Activated CD4-positive, alpha-beta T cell treated with anti-CD3 and anti-CD28 coated beads, Interleukin-2, amount 50 U/mL, for 4 hours (primary cell): ENCODE measurements around the gene TEK.
"Not testable (repeated sequence)": the region's sequence is repeated elsewhere in the genome, so short reads cannot be mapped to it uniquely, and the experiment has no call there.

Source experiments
- DNase-seq, 2 experiments: peaks; one replicate each; pipeline ENCODE4 v3.0.0-alpha.2; 2020

Gene TEK

GRCh38 chr9:27182421-27182820 is 73.4 kb downstream of the TEK start:
- DNase-seq = no peak

GRCh38 chr9:27183131-27183530 is 74.1 kb downstream of the TEK start:
- DNase-seq = no peak

DNA sequence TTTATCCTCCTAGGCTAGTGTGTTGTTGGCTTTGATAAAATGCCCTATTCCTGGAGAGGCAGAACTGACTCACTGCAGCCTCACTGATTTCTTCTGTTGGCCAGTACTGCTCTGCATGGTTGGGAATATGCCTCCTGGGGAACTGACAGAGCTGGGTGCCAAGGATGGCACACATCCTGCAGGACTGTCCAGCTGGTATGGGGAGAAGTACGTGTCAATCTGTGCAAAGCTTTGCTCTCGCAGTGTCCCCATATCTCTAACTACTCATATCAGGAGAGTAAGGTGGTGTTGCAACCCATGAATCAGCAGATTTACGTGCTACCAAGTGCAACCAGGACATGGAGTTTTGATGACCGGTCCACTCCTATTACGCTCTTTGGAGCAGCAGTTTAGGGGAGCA is 74.7 kb downstream of the TEK start:
- DNase-seq = no peak

DNA sequence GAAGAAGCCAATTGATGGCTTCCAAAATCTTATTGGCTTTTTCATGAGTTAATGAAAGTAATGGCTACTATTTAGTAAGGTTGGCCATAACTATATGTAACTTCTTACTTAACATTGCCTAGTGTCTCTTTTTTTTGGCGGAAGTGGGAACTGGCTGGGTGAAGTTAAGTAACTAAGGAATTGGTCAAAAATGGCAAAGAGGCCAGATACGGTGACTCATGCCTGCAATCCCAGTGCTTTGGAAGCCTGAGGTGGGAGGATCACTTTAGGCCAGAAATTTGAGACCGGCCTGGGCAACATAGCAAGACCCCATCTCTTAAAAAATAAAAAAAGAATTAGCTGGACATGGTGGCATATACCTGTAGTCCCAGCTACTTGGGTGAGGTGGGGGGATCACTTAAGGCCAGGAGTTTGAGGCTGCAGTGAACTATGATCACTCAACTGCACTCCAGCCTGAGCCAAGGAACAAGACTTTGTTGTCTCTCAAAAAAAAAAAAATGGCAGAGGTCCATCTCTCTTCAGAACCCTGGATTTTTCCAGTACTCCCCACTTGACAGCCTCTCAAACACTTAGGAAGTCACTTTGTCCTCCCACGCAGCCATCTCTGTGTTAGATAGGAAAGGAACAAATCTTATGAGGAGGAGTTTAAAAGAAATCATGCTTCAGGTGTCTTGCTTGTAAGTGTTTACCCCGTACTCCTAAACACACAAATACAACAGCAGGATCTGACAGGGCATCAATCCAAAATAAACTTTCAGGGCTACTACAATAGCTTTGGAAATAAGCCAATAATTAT is 75.7 kb downstream of the TEK start:
- DNase-seq = no peak

GRCh38 chr9:27188426-27188825 is 79.4 kb downstream of the TEK start:
- no peak for DNase-seq

DNA sequence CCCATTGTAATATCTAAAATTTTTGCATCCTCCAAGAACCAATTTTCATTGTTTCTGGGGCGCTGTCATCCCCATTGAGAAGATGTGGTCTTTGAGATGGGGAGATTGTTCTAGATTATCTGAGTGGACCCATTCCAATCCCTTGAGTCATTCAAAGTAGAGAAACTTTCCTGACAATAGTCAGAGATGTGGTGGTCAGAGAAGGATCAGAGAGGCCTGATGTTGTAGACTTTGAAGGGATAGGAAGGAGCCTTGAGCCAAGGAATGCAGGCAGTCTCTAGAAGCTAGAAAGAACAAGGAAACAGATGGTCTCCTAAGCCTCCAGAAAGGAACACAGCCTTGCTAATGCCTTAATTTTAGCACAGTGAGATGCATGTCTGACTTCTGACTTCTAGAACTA is 80.4 kb downstream of the TEK start:
- no peak for DNase-seq

GRCh38 chr9:27192291-27192960 is 83.4 kb downstream of the TEK start:
- DNase-seq = no peak

DNA sequence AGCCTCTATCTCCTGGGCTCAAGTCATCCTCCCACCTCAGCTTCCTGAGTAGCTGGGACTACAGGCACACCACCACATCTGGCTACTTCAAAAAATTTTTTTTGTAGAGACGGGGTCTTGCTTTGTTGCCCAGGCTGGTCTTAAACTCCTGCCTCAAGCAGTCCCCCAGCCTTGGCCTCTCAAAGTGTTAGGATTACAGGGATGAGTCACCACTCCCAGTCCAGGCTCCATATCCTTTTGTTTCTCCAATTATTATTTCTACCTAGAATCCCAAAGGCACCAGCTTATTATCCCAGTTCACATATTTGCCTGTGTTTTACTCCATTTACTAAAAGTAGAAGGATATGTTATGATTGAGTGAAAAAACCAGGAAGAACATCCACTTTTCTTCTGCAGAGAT is 84.9 kb downstream of the TEK start:
- DNase-seq = no peak

DNA sequence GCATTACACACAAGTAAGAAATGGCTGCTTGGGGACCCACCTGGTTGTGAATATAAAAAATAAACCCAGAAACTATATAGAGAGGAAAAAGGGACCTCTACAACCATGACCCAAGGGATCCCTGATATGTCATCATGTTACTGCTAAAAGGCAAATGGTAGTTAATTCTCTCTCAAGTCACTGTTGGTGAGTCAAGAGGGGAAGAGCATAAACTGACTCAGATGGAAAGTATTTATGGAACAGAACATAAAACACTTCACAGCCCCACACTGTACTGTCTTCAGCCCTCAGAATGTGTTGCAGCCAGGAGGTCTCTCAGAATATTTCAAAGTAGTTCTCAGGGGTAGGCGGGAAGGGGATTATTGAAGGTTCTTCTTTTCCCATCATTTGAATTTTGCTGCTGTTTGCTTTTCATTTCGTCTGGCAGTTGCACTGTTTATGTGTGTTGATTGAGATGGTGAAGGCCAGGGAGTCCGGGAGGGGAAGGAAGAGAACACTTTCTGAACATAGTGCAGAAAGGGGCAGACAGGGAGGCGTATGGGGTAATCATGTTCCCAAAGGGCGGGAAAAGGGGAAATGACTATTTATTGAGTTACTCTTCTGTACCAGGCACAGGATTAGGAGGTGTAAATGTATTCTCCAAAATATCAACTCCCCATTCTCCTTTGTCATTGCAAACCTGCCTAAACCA is 85.5 kb downstream of the TEK start:
- DNase-seq = no peak

DNA sequence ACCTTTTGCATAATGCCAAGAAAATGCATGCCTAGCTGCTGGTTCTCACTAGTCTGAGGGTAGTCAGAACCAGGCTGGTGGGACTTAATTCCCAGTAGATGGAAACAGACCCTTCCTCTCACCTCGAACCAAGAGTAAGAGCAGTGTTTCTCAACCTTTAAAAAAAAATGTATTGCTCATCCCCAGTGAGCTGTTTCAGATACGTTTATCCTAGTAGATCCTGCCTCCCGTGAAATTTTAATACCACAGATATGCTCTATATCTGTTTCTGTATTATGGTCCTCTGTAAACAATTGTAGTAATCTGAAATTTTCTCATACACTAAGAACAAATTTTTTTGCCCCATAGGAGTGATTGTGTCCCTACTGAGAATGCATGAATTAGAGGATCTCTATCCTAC is 86.2 kb downstream of the TEK start:
- DNase-seq = no peak

GRCh38 chr9:27196383-27196782 is 87.4 kb downstream of the TEK start:
- DNase-seq = no peak

- DNase-seq = no peak
Measured at GRCh38 chr9:27198190-27198589, 89.2 kb downstream of the TEK start.

GRCh38 chr9:27202056-27202455 is 93.0 kb downstream of the TEK start:
- DNase-seq = no peak

DNA sequence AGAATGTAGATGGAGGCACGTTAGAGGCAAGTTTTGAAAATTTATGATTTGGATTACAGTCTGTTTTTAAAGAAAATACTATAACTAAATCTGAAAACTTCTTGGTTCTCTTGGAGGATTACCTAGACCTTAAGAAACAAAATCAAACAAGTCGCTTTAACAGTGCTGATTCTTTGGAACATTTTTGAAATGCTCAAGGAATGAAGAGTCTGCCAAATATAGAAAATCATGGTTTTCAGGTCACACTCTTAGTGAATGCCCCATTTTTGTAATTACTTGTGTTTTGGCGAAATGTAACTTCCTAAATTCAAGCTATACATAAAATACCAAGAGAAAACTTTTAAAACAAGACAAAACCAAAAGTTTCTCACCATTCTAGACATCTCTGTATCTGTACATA is 94.8 kb downstream of the TEK start:
- DNase-seq = no peak

GRCh38 chr9:27204578-27204977 is 95.6 kb downstream of the TEK start:
- DNase-seq = no peak

DNA sequence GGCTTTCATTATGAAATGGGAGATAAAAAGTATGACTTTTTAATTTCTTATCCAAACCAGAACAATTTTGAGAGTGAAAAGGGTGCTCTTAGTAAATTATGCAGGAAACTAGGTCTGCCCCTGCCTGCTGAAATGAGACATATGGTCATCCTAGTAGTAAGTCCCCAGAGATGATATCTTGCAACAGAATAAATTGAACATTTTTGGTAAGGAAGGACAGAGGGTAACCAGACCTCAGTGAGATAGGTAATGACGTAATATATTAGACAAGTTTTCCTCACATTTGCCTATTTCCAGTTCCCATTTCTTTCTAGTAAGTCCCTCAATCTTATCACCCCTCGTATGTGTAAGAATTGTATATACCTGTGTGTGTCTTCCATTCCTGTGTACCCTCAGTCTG is 96.2 kb downstream of the TEK start:
- no peak for DNase-seq

- no peak for DNase-seq
Measured at GRCh38 chr9:27206041-27206440, 97.0 kb downstream of the TEK start.

DNA sequence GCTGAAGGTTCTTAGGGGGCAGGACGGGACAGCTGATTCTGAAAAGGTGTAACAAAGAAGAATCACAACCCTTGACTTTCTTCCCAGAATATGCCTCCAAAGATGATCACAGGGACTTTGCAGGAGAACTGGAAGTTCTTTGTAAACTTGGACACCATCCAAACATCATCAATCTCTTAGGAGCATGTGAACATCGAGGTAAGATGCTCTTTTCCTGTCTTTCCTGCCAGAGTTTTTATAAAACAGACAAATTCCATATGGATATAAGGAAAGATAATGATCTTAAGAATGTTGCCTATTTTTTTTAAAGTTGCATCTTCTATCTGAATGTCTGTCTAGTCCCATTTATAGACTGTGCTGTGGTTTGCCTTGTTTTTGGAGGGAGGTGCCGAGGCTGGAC is 100.0 kb downstream of the TEK start:
- no peak for DNase-seq

GRCh38 chr9:27210588-27210987 is 101.6 kb downstream of the TEK start:
- no peak for DNase-seq

- DNase-seq = no peak
Measured at GRCh38 chr9:27212191-27212590, 103.2 kb downstream of the TEK start.

GRCh38 chr9:27212621-27213020 is 103.6 kb downstream of the TEK start:
- no peak for DNase-seq

DNA sequence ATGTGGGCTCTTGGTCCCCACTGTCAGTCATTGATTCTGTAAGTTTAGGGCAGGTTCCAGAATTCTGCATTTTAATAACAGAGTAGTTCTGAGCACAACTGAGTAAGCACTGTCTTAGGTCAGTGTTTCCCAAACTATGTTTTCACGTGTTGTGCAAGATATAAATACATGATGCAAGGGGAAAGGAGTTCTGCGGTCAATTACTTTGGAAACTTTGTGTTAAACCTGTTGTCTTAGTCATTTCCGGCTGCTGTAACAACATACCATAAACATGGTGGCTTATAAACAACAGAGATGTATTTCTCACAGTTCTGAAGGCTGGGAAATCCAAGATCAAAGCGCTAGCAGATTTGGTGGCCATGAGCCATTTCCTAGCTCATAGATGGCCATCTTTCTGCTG is 118.2 kb downstream of the TEK start:
- DNase-seq = no peak

DNA sequence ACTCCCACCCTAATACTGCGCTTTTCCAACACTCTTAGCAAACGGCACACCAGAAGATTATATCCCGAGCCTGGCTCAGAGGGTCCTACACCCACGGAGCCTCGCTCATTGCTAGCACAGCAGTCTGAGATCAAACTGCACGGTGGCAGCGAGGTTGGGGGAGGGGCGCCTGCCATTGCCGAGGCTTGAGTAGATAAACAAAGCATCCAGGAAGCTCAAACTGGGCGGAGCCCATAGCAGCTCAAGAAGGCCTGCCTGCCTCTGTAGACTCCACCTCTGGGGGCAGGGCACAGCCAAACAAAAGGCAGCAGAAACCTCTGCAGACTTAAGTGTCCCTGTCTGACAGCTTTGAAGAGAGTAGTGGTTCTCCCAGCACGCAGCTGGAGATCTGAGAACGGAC is 130.6 kb downstream of the TEK start:
- not testable (repeated sequence) for DNase-seq

GRCh38 chr9:27247756-27248155 is 138.7 kb downstream of the TEK start:
- DNase-seq = no peak
